HG03175 (cell line): Measurements from ENCODE around the gene MSI2.
A peak's percentile ranks its signal among the peaks of the same experiment; 100 is the strongest.

ENCODE experiments used
- ATAC-seq: cut with Tn5 transposase; IDR thresholded peaks from one replicate; pipeline ENCODE4 v1.9.1; 2021; ENCODE audit warnings: mild to moderate bottlenecking, moderate library complexity; ENCODE audit not compliant: unreplicated experiment

The MSI2 gene

GRCh38 chr17:57622683-57623433 lies 366.5 kb downstream of the MSI2 start:
- peak; percentile 76 for ATAC-seq

- ATAC-seq = no peak
Observed at GRCh38 chr17:57623620-57624019, 367.3 kb downstream of the MSI2 start.

- no peak for ATAC-seq
Observed at GRCh38 chr17:57624386-57624785, 368.1 kb downstream of the MSI2 start.

- no peak for ATAC-seq
Observed at GRCh38 chr17:57625511-57625910, 369.2 kb downstream of the MSI2 start.

DNA sequence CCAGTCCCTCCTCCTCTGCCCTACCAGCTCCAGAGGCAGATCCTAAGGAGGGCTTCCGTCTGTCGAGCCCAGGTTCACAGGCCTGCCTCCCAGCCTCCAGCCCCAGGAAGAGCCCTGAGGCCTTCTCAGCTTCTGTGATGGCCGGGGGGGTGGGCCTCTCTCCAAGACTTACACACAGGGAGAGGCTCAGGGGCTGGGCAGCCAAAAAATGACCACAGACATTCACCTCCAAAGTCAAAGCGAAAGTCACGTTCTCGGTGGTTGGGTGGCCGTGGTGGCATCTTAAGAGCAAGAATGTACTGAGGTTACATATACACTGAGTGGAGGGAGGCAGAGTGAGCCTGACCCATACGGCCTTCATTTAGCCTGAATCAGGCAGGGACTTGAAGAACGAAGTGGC lies 369.6 kb downstream of the MSI2 start:
- ATAC-seq = no peak

GRCh38 chr17:57626520-57627210 lies 370.3 kb downstream of the MSI2 start:
- no peak for ATAC-seq

DNA sequence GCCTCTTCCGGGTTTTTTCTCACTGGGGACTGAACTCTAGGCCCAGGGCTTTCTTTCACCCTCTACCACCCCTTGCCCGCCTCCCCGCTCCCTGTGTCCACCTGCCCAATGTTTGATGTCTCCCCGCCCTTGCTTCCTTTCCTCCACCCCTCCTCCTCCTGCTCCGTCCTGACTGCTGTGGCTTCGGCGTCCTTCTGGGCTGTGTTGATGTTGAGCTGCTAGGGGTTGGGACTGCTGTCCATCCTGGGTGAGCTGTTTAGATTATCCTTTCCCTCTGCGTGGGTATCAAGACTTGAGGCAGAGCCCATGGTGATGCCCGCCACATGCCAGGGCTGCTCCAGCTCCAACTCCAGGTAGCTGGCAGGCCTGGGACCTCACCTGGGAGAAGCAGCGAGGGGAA lies 371.3 kb downstream of the MSI2 start:
- ATAC-seq = no peak

GRCh38 chr17:57628421-57628820 lies 372.1 kb downstream of the MSI2 start:
- ATAC-seq = no peak

DNA sequence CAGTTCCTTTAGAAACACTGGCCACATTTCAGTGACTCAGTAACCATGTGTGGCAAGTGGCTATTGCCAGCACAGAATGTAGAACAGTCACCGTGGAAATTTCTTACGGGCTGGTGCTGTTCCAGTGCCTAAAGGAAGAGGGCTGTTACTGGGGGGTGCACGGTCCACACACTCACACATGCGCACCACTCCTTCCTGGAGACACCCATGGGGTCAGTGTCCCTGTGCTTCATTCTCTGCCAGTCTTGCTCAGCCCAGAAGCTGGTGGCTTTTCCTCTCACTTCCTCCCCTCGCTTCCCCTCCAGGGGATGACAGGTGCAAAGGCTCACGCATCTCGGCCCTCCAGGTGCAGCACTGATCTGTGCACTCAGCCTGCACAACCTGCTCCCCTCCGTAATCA lies 373.1 kb downstream of the MSI2 start:
- ATAC-seq = peak; percentile 77

DNA sequence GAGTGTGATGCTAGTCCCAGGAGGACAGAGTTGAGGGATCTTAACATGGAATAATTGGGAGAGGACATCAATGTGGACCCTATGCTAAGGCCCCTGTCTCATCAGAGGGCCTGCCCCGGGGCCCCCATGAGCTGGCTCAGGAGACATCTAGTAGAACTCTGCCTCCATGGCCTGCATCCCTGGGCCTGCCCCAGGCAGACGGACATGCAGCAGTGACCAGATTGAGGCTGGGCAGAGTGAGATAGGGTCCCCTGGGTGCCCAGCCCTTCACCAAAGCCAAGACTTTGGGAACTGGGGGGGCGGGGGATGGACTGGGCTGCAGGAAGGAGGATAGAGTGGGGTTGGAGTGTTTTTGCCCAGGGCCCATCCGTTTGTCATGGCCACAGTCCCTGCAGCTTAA lies 373.6 kb downstream of the MSI2 start:
- no peak for ATAC-seq

DNA sequence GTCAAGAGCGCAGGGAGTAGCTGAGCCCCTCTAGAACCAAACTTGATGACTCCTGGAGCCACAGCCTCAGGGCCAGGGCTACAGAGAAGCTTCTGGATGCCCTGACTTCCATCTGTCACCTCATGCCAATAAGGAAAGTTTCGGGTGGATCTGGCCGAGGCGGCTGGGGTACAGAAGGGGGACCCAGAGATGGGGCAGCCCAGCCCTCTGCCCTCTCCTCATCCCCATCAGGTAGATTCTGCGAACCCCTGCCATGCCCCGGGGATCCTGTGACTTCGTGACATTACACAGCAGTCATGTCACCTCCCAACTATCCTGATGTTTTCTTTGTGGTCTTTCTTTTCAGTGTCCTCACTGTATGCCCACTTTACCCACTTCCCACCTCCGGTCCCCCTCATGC lies 374.4 kb downstream of the MSI2 start:
- no peak for ATAC-seq

DNA sequence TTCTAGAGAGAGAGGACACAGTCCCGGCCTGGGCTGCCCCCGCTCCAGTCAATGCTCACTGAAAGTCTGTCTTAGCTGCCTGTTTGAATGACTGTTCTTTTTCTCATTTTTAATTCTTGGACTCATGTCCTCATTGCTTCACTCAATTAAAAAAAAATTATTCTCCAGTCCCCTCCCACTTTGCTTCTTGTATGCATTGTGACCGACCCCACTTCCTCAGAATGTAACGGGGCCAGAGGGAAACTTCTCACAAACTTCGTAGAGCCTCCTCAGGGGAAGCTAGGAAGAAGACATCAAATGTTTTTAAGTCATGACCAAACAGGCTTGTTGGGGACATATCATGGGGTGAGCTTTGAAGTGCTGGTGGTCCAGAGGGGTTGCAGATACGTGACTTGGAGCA lies 375.5 kb downstream of the MSI2 start:
- no peak for ATAC-seq

GRCh38 chr17:57632294-57632693 lies 376.0 kb downstream of the MSI2 start:
- no peak for ATAC-seq

- no peak for ATAC-seq
Observed at GRCh38 chr17:57633236-57633635, 376.9 kb downstream of the MSI2 start.

DNA sequence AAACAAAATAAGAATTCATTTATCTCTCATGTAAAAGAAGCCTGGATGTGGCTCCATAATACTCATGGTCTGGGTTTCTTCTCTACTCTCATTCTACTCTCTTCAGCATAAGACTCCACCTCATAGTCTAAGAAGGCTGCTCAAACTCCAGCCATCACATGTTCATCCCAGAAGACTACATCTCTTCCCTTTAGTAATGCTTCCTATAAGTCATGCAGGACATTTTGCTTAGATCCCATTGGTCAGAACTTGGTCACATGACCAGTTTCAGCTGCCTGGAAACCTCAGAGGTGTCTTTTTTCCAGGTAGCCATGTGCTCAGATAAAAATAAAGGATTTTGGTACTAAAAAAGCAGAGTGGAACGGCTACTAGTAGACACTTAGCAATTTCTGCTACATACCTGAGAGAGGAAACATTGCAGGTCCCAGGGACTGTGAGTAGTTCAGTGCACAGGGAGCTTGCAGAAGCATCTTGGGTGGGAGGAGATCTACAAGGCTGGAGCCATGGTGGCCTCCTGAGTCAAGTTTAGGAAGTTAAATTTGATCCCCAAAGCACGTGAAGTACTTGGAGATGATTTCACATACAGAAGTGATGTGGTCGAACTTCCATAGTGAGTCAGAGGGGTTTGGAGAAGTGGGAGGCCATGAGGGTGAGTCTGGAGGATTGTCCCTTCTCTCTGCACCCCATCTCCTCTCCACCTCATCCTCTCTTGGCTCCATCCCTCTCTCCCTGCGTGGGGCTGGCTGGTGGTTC lies 378.6 kb downstream of the MSI2 start:
- ATAC-seq = no peak

GRCh38 chr17:57636274-57636673 lies 380.0 kb downstream of the MSI2 start:
- no peak for ATAC-seq

GRCh38 chr17:57636985-57637665 lies 380.8 kb downstream of the MSI2 start:
- ATAC-seq = no peak

DNA sequence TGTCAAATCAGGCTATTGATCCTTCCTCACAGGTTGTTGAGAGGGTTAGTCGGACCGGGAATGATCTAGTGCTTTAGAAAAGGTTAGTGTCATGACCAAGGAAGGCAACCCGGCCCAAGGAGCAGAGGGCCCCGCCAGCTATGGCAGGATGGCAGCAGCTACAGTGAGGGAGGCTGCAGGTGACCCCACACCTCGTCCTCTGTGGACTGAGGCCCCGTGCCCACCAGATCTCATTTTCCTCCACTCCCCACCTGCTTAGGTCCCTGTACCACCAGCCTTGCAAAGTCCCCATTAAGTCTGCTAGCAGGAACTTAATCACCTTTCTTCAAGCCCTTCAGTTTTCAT lies 381.3 kb downstream of the MSI2 start:
- ATAC-seq = no peak

DNA sequence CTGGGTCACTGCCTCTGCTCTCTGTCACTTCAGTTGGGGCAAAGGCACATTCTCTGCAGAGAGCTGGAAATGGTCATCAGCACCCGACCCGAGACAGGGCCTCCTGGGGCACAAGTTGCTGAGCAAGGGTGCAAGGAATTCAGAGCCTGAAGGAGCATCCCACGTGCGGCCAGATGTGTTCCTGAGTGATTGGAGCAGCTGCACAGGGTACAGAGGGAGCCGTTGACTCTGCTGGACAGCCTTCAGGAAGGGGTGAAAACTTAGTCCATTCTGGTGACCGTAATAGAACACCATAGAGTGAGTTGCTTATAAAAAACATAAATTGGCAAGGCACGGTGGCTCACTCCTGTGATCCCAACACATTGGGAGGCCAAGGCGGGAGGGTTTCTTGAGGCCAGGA lies 382.0 kb downstream of the MSI2 start:
- no peak for ATAC-seq

DNA sequence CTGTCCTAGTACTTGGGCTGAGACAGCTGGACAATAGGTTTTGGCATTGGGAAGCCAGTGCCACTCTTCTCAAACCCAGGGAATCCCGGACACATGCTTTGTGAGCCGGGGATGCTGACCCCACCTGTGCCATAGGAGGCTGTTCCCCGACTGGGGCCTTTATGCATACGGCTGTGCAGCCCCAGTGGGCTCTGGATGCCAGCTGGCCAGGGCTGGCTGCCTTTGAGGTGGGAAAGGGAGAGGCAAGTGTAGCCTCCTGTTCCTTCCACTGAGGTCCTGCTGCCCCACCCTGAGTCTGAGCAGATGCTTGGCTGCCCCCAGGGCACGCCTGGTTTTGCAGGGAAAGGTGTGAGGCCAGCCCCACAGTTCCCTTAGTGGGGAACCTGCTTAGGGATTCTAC lies 383.1 kb downstream of the MSI2 start:
- no peak for ATAC-seq

DNA sequence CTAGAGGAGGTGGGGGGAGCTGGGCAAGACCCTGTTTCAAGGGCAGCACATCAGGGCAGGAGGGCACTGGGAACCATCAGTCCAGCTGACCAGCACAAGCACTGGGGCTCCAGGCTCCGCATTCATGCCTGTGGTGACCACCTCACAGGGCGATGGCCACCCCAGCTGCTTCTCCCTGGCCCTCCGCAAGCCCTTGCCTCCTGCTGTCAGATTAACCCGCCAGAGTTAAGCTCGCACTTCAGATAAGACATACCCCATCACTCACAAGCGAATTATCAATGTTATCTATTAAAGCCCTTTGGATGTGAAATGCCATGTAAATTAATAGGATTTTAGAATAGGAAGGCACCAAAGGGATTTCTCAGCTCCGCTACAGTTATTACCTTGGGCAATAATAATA lies 383.8 kb downstream of the MSI2 start:
- ATAC-seq = no peak
